LNCaP clone FGC (cell line): ENCODE results near the gene ATP6V1C2.

ENCODE experiments used
- DNase-seq: peaks from one replicate; pipeline ENCODE4 v3.0.0-alpha.2; 2011; ENCODE audit warnings: low read depth
- H3K4me3 ChIP-seq: 2 replicates; pipeline ENCODE4 v1.5.1; 2011; ENCODE audit warnings: mild to moderate bottlenecking, low read depth, low read length, control low read depth
- CTCF ChIP-seq: IDR thresholded peaks from 2 replicates; pipeline ENCODE4 v1.5.1; 2012; ENCODE audit warnings: mild to moderate bottlenecking; ENCODE audit not compliant: control insufficient read depth, insufficient read depth; ENCODE audit errors: extremely low read depth

Gene ATP6V1C2

GRCh38 chr2:10759151-10759714 lies 37.8 kb downstream of the ATP6V1C2 start:
- no peak for DNase-seq
- no peak overlapping the region for H3K4me3 ChIP-seq
- TF ChIP-seq CTCF, result no peak

- DNase-seq, result no peak
- TF ChIP-seq CTCF, result no peak
- no peak overlapping the region for H3K4me3 ChIP-seq
Measured at GRCh38 chr2:10760794-10761504, 39.5 kb downstream of the ATP6V1C2 start.

GRCh38 chr2:10761591-10761990 lies 40.2 kb downstream of the ATP6V1C2 start:
- TF ChIP-seq CTCF, result no peak
- no peak for DNase-seq

GRCh38 chr2:10762651-10763460 lies 41.4 kb downstream of the ATP6V1C2 start:
- no peak for TF ChIP-seq CTCF
- no peak overlapping the region for H3K4me3 ChIP-seq
- DNase-seq, result no peak

More at GRCh38 chr2:10761591-10761990, 40.2 kb downstream of the ATP6V1C2 start:
- H3K4me3 ChIP-seq, result no peak overlapping the region

- no peak overlapping the region for H3K4me3 ChIP-seq
- no peak for DNase-seq
- TF ChIP-seq CTCF, result no peak
Measured at GRCh38 chr2:10763461-10763800, 42.0 kb downstream of the ATP6V1C2 start.

GRCh38 chr2:10764096-10764785 lies 42.8 kb downstream of the ATP6V1C2 start:
- H3K4me3 ChIP-seq, result no peak overlapping the region
- no peak for TF ChIP-seq CTCF
- no peak for DNase-seq
